ENCODE results near the gene SCMH1.
"Not testable (repeated sequence)": the region's sequence is repeated elsewhere in the genome, so short reads cannot be mapped to it uniquely, and the experiment has no call there.

Gene SCMH1

DNA sequence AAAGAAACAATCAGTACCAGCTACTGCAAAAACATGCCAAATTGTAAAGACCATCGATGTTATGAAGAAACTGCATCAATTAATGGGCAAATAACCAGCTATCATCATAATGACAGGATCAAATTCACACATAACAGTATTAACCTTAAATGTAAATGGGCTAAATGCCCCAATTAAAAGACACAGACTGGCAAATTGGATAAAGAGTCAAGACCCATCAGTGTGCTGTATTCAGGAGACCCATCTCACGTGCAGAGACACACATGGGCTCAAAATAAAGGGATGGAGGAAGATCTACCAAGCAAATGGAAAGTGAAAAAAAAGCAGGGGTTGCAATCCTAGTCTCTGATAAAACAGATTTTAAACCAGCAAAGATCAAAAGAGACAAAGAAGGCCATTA lies 35.1 kb downstream of the SCMH1 start:
- DNase-seq = not testable (repeated sequence)

DNA sequence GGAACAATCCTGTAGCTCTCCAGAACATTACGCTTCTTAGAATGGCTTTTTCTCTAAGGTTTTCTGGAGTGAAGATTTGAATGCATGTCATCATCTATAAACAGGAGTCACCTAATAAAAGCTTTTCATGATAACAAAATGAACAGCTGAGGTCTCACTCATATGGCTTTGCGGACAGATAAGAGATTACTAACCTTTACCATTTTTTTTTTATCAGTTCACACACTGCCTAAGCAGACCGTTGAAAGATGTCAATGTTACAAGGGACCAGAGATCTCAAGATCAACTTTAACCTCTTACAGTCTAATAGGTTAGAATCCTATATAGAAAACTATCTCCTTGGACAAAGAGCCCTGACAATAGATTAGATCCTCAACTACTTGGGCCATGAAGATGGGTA lies 41.4 kb downstream of the SCMH1 start:
- no peak for DNase-seq

DNA sequence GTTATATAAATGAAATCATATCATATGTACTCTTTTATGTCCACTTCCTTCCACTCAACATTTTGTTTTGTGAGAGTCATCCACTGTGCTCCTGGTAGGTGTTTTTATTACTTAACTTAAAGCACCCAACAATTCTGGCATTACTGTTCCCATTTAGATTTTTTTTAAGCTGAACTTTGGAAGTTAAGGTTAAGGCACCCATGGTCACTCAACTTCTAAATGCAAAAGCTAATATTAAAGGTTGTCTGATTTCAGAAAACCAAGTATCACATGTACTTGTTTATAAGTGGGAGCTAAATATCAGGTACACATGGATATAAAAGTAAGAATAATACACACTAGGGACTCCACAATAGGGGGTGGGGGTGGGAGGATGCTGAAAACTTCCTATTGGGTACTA lies 42.7 kb downstream of the SCMH1 start:
- no peak for DNase-seq

DNA sequence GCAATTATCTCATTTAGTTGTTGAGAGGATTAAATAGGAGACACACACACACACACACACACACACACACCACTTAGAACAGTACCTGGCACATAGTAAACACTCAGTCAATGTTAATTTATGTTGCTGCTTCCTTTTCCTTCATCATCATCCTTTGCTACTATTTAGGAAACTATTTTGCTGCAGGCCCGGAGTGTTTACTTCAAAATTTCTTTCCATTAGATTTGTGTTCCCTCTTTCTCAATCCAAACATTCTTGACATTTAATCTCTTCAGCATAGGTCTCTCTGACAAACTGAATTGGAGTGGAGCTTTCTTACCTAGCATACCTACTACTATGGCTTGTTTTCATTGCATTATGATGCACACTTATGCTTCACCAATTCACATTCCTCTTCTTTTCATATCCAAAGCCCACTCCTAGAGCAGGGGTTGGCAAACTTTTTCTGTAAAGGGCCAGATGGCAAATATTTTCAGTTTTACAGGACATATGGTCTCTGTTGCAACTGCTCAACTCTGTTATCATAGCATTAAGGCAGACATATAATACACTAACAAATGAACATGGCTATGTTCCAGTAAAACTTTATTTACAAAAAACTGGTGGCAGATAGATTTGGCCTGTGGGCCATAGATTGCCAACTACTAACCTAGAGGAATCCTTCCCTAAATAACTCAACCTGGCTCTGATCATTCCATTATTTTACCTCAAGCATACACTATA lies 49.5 kb downstream of the SCMH1 start:
- DNase-seq = no peak

DNA sequence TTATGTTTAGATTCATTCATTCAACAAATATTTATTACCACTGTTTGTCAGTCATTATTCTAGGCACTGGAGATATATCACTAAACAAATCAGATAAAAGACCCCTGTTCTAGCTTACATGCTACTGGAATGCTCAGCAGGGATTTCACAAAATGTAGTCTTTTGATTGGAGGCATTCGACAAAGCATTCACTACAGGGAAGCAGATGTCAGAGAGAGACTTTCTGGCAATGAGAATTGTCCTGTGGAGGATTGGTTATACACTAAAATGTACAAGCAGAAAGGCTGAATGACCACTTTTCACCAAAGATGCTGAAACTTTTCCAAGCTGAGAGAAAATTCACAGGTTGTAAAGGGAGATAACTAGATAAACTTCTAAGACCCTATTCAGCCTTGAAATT lies 57.7 kb downstream of the SCMH1 start:
- DNase-seq = no peak

DNA sequence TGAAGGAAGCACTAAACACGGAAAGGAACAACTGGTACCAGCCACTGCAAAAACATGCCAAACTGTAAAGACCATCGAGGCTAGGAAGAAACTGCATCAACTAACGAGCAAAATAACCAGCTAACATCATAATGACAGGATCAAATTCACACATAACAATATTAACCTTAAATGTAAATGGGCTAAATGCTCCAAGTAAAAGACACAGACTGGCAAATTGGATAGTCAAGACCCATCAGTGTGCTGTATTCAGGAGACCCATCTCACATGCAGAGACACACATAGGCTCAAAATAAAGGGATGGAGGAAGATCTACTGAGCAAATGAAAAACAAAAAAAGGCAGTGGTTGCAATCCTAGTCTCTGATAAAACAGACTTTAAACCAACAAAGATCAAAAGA lies 63.9 kb downstream of the SCMH1 start:
- not testable (repeated sequence) for DNase-seq

DNA sequence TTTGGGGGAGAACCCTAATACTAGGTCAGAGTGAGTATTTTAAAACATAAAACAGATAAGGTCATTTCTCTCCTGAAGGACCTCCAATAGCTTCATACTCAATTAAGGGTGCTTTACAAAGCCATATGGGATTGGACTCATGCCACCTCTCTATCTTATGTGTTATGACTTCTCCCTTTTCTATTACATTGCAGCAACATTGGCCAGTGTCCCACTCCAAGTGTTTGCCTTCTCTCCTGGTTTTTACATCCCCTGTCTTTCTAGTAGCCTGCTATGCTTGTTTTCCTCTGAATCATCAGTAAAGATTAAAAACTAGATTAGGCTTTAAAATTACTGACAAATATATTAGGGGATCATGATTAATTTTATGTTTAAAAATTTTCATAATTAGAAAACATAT lies 66.6 kb downstream of the SCMH1 start:
- DNase-seq = no peak

DNA sequence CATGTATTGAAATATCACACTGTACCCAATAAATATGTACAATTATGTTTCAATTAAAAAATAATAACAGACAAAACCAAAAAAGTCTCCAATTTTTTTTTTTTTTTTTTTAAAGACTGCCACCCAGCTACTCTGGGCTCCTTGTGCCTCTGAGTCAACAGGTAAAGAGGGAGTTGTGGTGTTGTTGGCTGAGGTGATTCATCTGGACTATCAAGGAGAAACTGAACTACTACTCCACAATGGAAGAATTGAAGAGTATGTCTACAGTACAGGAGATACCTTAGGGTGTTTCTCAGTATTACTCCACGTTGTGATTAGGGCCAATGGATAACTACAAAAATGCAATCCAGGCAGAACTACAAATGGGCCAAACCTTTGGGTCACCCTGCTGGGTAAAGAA lies 67.9 kb downstream of the SCMH1 start:
- no peak for DNase-seq

DNA sequence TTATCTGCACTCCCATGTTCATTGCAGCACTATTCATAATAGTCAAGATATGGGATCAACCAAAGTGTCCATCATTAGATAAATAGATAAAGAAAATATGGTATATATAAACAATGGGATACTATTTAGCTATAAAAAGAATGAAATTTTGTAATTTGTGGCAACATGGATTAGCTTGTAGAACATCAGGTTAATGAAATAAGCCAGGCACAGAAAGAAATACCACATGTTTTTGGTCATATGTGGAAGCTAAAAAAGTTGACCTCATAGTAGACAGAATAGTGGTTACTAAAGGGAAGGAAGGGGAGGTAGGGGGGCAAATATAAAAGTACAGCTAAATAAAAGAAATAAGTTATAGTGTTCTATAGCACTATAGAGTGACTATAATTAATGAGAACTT lies 68.5 kb downstream of the SCMH1 start:
- no peak for DNase-seq

DNA sequence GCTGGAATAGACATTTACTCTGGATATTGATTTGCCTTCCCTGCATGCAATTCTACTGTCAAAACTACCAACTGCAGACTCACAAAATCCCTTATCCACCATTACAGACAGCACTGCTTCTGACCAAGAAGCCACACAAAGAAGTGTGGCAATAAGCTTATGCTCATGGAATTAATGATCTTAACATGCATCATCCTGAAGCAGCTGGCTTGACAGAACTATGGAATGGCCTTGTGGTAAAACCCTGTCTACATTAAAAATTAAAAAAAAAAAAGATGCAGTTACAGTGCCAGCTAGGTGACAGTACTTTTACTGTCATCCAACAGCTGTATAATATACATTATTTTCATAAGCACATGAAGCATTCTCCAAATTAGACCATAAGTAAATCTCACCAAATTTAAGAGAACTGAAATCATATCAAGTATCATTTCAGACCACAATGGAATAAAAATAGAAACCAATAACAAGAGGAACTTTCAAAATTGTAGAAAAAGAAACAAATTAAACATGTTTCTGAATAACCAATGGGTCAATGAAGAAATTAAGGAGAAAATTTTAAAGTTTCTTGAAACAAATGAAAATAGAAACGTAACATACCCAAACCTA lies 70.7 kb downstream of the SCMH1 start:
- DNase-seq = no peak

DNA sequence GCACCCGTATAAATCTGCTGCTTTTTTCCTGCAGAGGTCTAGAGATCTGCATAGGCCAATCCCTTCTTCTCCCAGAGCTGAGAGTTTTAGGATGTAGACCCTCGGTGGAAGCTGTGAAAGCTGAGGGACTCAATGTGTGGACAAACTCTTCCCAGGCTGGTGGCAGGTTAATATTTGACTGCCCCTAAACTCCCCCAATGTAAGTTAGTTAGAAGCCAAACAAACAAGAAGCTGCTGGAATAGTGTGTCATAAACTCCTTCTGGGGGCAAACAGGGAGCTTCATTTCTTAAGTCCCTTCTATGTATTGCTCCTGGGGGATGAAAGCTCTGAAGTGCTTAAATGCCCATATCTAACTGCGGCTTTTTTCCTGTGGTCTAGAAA lies 72.3 kb downstream of the SCMH1 start:
- no peak for DNase-seq

DNA sequence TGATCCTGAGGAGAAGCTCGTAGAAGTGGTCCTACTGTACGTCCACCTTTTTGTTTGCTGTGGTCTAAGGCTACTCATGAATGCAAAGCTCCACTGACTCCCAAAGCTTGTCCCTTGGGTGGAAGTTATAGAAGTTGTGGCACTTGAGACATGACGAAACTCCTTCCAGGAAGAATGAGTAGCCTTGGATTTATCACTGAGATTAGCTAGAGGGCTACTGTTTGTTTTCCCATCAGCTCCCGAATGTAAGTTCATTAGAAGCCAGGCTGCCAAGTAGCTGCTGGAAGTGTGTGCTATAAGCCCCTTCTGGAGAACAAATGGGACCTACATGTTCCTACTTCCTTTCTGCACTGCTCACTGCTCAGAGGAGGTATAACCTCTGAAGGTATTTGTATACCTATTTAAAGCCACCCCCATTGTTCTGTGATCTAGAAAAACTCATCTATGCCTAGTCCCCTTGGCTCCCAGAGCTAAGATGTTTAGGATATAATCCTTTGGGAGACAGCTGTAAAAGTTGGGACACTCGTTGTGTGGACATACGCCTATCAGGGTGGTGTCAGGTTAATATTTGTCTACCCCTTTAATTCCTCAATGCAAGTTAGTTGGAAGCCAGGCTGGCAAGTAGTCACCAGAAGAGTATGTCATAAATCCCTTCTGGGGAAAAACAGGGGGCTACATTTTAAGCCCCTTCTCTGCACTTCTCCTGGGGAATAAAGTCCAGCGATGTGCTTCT lies 72.9 kb downstream of the SCMH1 start:
- DNase-seq = no peak

DNA sequence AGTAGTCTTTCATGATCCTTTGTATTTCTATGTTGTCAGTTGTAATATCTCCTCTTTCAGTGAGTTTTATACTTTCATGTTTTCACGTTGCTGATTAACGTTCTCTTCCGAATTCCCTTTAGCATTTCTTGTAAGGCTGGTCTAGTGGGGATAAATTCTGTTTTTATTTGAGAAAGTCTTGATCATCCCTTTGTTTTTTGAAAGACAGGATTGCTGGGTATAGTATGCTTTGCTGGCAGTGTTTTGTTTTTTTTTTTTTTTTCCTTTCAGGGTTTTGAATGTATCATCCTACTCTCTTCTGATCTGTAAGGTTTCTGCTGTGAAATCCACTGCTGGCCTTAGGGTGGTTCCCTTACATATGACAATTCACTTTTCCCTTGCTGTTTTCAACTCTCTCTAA lies 74.4 kb downstream of the SCMH1 start:
- no peak for DNase-seq

DNA sequence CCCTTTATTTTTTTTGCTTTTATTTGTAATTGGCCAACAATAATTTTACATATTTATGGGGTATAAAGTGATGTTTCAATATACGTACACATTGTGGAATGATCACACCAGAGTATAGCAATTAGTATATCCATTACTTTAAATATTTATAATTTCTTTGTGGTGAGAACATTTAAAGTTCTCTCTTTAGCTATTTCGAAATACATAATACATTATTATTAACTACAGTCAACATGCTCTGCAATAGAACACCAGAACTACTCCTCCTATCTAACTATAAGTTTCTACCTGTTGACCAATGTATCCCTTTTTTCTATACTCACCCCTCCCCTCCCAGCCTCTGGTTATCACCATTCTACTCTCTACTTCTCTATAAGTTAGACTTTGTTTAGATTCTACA lies 77.4 kb downstream of the SCMH1 start:
- DNase-seq = no peak

DNA sequence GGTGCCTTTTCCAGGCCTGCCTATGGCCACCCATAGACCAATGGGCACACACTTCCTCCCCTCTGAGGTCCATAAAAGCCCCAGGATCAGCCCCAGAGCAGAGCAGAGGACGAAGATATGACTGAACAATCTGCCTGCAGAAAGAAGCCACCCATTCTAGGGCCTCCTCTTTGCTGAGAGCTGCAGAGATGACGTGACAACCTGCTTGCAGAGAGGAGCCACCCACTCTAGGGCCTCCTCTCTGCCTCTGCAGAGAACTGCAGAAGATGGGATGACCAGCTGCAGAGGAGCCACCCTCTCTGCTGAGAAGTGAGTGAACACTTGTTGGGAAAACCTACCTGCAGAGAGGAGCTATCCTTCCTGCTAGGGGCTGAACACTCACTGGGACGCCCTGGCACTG lies 79.7 kb downstream of the SCMH1 start:
- DNase-seq = no peak

DNA sequence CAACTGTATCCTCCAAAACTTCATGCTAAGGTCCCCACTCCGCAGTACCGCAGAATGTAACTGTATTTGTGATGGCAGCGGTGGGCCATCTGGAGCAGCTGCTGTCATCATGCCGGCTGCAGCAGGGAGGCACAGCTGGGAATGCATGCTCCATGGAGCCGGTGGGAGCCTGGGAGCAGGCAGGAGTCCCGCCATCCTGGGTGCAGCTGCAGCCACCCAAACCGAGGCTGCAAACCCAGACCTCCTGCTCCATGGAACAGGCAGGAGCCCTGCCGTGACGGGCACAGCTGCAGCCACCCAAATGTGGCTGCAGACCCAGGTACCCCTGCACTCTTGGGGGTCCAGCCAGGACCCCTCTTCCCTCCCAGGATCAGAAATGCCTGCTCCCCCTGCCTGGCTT lies 80.3 kb downstream of the SCMH1 start:
- no peak for DNase-seq

DNA sequence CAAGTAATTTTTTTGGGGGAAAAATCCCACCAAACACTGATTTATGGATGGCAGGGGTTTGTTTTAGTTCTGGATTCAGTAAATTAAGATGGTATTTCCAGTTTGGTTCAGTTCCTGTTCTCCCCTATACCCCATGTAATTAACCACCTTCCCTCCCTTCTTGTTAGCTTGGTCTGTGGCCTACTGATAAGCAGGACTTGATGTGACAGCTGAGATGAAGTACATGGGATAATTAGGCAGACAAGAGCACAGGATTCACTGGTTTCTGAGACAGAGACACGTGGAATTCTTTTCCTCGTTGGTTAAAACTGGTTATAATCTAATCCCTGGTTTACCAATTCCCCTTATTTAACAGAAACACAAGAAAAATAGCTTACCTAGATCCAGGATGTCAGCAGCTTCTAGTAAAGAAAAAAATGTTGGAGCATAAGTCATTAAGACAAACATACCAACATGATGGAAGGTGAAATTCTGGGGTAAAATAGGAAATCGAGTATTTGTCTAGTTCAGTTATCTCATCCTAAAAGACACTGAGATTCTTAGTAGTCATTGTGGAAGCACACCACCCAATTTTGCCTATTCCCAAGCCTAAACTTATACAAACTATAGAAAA lies 81.5 kb downstream of the SCMH1 start:
- DNase-seq = no peak

DNA sequence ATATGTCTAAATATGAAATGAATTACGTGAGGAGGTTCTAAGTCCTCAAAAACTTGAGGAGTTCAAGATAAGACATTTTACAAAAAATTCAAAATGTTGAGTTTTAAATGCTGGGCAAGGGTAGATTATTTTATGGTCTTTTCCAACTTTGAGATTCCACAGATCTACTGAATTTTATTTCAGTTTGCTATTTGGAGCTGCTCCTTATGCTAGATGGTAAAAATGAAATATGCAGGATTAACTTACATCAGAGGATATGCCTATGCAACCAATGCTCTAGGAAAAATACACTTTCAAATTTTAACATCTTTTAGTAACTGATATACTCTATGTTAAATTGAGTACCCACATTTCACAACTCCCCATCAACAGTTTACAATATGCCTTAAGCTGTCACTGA lies 83.1 kb downstream of the SCMH1 start:
- DNase-seq = no peak

DNA sequence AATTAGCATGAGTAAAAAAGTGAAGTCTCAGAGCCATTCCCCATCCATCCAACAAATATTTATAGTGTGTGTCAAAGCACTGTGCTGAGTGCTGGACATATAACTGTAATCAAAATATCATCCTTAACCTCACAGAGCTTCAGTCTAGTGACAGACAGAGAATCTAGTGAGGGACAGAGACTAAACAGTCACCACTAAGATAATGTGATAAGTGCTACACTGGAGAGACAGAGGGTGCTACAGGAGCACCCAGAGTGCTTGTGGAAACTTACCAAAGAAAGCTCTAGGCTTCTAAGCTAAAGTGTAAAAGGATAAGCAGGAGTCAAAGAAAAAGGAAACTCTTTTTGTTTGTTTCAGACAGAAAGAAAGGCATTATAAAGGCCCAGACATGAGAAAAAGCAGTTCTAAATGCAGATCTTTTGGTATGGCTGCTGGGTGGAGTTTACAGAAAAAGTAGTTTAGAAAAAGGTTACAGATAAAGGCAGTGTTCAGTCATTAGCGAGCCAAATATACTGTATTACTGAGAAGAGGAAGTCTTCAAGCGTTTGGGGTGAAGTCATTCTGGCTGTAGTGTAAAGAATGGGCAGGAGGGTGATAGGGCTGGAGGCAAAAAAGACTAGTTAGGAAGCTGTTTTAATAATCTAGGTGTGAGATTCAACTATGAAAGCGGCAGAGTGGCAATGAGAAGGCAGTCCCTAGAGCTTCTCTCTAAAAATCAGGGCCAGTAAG lies 83.8 kb downstream of the SCMH1 start:
- DNase-seq = no peak

DNA sequence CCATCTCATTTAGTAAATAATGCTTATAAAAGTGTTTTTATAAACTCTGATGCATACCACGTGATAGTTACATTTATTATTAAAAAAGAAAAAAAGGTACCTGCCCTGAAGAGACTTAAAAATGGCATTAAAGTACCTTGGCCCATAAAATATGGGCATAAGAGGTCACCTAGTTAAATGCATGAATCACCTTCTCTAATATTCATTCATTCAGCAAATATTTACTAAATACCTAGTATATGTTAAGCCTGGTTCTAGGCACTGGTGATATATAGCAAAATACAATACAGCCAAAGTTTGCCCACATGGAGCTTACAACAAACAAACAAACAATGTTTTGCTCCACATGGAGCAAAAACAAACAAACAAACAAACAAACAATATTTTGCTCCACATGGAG lies 87.0 kb downstream of the SCMH1 start:
- DNase-seq = no peak

DNA sequence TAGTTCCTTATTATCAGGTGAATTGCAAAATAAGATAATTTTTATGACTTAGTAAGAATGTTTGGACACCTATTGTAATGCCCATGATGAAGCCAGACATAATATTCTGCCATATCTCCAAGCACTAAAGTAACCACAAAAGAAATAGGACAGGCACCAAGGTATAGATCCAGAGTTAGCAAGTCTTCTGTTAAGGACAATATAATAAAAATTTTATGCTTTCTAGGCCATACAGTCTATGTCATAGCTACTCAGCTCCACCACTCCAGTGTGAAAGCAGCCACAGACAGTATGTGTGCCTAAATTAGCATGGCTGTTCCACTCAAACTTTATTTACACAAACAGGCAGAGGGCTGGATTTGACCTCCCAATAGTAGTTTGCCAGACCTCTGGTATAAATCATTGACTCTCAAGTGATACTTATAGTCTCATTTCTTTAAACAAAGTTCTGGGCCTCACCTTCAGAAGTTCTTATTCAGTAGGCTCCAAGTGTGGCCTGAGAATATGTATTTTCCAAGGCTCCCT lies 88.3 kb downstream of the SCMH1 start:
- DNase-seq = no peak

DNA sequence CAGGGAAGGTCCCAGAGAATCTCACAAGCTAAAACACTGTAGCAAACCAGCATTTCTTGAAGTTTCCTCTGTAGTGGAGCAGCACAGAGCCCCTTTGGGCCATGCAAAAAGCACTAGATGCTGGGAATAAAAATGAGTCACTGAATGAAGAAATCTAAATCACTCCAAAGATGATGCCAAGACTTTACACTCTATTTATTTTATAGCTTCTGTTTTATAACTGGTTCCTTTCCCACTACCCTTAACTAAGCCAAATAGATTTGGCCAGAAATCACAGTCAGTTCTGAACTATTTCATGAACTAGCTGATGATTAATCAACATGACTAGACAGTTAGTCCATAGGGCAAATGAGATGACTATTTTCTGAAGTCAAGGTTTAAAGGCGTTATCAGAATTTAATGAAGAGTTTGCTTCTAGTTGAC lies 89.5 kb downstream of the SCMH1 start:
- no peak for DNase-seq

DNA sequence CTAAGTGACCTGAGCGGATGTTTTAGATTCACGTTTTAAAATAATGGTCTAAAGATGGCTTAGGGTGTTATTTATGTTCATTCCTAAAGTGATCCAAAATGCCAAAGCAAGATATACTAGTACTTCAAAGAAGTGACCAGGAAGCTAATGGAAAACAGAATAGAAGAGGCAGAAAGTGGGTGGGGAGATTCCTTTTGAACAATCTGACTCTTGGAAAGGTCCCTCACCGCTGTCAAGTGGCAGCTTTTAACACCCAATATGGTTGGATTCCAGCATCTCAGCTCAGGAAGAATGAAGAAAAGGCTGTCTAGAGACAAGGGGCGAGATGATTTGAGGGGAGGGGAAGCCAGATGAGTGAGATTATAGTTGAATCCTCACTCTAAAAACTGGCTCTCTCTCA lies 90.3 kb downstream of the SCMH1 start:
- no peak for DNase-seq
